HUES6 (cell line): Measurements from ENCODE around the gene VPS52.
"Not testable (repeated sequence)": the region's sequence is repeated elsewhere in the genome, so short reads cannot be mapped to it uniquely, and the experiment has no call there.

Experiments used
- H3K27ac ChIP-seq: 2 replicates; pipeline ENCODE4 v1.7.0; 2013; ENCODE audit warnings: low read depth, mild to moderate bottlenecking, low read length, inconsistent platforms
- H3K27me3 ChIP-seq: 2 replicates; pipeline ENCODE4 v1.6.1; 2013; ENCODE audit warnings: low read length; ENCODE audit not compliant: control insufficient read depth, insufficient read depth
- H3K36me3 ChIP-seq: 2 replicates; pipeline ENCODE4 v1.6.1; 2013; ENCODE audit warnings: low read length; ENCODE audit not compliant: control insufficient read depth, insufficient read depth
- H3K4me1 ChIP-seq: 2 replicates; pipeline ENCODE4 v1.6.1; 2013; ENCODE audit warnings: low read length; ENCODE audit not compliant: control insufficient read depth, insufficient read depth
- H3K4me3 ChIP-seq: 2 replicates; pipeline ENCODE4 v1.5.1; 2013; ENCODE audit warnings: low read depth, low read length
- H3K9ac ChIP-seq: one replicate; pipeline ENCODE4 v1.6.1; 2013; ENCODE audit warnings: mild to moderate bottlenecking, low read length
- H3K9me3 ChIP-seq: 2 replicates; pipeline ENCODE4 v1.6.1; 2013; ENCODE audit warnings: low read depth, low read length; ENCODE audit not compliant: control insufficient read depth, insufficient read depth

The VPS52 gene

DNA sequence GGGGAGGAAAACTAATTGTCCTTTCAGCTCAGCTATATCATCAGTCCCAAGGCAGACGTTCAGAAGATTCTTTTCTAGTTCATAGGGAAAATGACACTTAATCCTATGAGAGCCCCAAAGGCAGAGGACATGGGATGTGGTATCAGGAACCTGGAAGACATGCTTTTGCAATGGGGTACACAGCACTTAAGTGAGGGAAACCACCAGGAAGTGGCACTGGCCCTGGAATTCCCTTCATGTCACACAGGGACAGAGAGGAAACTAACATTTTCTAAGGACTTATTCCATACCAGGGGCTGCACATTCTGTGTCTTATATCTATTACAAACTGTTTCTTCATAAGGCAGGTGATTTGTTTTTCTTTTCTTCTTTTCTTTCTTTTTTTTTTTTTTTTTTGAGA lies 28.2 kb downstream of the VPS52 start:
- H3K36me3 ChIP-seq, result no peaks in the 10 kb centered on the region
- H3K27ac ChIP-seq, result no peak overlapping the region
- H3K4me1 ChIP-seq, result peaks cover 4% of the 10 kb centered on the region
- peaks cover 36% of the 10 kb centered on the region for H3K27me3 ChIP-seq
- no peak overlapping the region for H3K4me3 ChIP-seq
- no peak overlapping the region for H3K9ac ChIP-seq
- H3K9me3 ChIP-seq, result no peaks in the 10 kb centered on the region

- Histone ChIP-seq H3K4me1 (no peaks in the 10 kb centered on the region), H3K4me3 (no peak overlapping the region), H3K9ac (no peak overlapping the region), H3K9me3 (no peaks in the 10 kb centered on the region), H3K27me3 (peaks cover 25% of the 10 kb centered on the region), H3K27ac (no peak overlapping the region), H3K36me3 (no peaks in the 10 kb centered on the region)
These were observed 29.7 kb downstream of the VPS52 start for GRCh38 chr6:33241968-33242367.

GRCh38 chr6:33237741-33238140 lies 33.9 kb downstream of the VPS52 start:
- Histone ChIP-seq H3K4me1 (peaks cover 13% of the 10 kb centered on the region), H3K9me3 (no peaks in the 10 kb centered on the region), H3K4me3 (no peak overlapping the region), H3K36me3 (no peaks in the 10 kb centered on the region), H3K27ac (no peak overlapping the region), H3K9ac (no peak overlapping the region), H3K27me3 (peaks cover 6% of the 10 kb centered on the region)

DNA sequence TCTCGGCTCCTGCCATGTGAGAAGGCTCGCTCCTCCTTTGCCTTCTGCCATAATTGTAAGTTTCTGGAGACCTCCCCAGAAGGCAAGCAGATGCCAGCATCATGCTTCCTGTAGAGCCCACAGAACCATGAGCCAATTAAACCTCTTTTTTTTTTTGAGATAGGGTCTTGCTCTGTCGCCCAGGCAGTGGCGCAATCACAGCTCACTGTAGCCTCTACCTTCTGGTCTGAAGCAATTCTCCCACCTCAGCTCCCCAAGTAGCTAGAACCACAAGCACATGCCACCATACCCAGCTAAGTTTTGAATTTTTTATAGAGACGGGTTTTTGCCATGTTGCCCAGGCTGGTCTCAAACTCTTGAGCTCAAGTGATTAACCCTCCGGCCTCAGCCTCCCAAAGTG lies 34.8 kb downstream of the VPS52 start:
- Histone ChIP-seq H3K9me3 (no peaks in the 10 kb centered on the region), H3K36me3 (no peaks in the 10 kb centered on the region), H3K4me3 (no peak overlapping the region), H3K9ac (no peak overlapping the region), H3K27me3 (peaks cover 1% of the 10 kb centered on the region), H3K4me1 (peaks cover 13% of the 10 kb centered on the region), H3K27ac (no peak overlapping the region)

GRCh38 chr6:33236328-33236727 lies 35.3 kb downstream of the VPS52 start:
- Histone ChIP-seq H3K4me1 (peaks cover 13% of the 10 kb centered on the region), H3K36me3 (no peaks in the 10 kb centered on the region), H3K27ac (no peak overlapping the region), H3K9me3 (no peaks in the 10 kb centered on the region), H3K27me3 (no peaks in the 10 kb centered on the region; the same call in 1 of the 2 replicates), H3K9ac (no peak overlapping the region), H3K4me3 (no peak overlapping the region)

DNA sequence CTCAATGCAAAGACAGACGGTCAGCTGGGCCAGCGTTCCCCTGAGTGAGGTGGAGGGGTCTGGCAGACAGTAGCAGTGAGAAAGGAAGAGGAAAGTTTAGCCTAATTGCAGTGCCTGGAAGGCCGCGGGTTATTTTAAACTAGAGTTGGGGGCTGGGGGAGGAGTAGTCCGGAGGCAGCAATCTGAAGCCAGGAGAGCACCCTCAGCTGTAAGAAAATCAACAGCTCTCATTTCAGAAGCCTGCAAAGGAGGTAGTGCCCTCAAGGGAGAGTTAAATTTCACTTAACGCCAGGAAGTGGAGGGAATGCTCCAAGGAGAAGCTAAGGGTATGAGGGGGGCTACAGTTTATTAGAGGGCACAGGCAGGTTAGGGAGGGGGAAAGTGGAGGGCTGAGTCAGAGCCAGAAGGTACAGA lies 36.4 kb downstream of the VPS52 start:
- no peaks in the 10 kb centered on the region; the same call in 1 of the 2 replicates for H3K27me3 ChIP-seq
- H3K9ac ChIP-seq, result no peak overlapping the region
- H3K36me3 ChIP-seq, result no peaks in the 10 kb centered on the region
- H3K9me3 ChIP-seq, result no peaks in the 10 kb centered on the region
- no peak overlapping the region for H3K27ac ChIP-seq
- H3K4me3 ChIP-seq, result no peak overlapping the region
- peaks cover 13% of the 10 kb centered on the region for H3K4me1 ChIP-seq

DNA sequence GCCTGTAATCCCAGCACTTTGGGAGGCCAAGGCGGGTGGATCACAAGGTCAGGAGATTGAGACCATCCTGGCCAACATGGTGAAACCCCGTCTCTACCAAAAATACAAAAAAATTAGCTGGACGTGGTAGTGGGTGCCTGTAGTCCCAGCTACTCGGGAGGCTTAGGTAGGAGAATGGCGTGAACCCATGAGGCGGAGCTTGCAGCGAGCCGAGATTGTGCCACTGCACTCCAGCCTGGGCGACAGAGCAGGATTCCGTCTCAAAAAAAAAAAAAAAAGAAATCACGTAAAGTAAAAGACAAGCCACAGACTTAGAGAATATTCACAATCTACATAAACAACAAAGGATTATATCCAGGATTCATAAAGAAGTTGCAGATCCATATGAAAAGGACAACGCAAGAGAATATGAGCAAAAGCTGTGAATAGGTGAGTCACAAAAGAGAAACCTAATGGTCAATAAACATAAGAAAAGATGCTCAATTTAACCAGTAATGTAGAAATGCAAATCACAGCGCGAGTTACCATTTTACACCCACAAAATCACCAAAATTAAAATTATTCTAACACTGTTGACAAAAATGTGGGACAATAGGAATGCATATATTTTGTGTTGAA lies 45.1 kb downstream of the VPS52 start:
- Histone ChIP-seq H3K27ac (peak overlapping the region; percentile 74), H3K4me3 (peak overlapping the region; percentile 48), H3K4me1 (peaks cover 16% of the 10 kb centered on the region)
- H3K9ac ChIP-seq, H3K36me3 ChIP-seq, H3K9me3 ChIP-seq, H3K27me3 ChIP-seq: not testable (repeated sequence)

DNA sequence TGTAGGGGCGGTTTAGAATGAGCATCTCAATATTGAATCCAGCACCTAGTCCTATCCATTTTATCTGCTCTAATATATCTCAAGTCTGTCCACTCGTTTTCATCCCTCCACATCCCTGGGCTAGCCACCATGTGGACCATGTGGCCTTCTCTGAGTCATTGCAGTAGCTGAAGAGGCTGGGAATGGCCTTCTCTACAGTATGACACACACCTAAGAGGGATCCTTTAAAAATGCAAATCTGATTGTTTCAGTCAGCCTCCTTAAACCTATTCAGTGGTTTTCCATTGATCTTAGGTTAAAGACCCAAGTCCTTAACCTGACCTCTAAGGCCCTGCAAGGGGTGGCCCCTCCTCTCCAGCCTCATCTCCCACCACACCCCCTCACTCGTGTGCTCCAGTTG lies 54.0 kb downstream of the VPS52 start:
- Histone ChIP-seq H3K4me3 (no peak overlapping the region), H3K9me3 (no peaks in the 10 kb centered on the region), H3K9ac (no peak overlapping the region), H3K27me3 (peaks cover 91% of the 10 kb centered on the region), H3K36me3 (no peaks in the 10 kb centered on the region), H3K4me1 (peaks cover 37% of the 10 kb centered on the region), H3K27ac (no peak overlapping the region)

GRCh38 chr6:33217246-33217645 lies 54.4 kb downstream of the VPS52 start:
- H3K9ac ChIP-seq, result no peak overlapping the region
- H3K27me3 ChIP-seq, result peaks cover 91% of the 10 kb centered on the region
- no peaks in the 10 kb centered on the region for H3K9me3 ChIP-seq
- H3K36me3 ChIP-seq, result no peaks in the 10 kb centered on the region
- H3K4me3 ChIP-seq, result no peak overlapping the region
- H3K27ac ChIP-seq, result no peak overlapping the region
- H3K4me1 ChIP-seq, result peaks cover 42% of the 10 kb centered on the region

GRCh38 chr6:33216117-33216649 lies 55.5 kb downstream of the VPS52 start:
- no peaks in the 10 kb centered on the region for H3K36me3 ChIP-seq
- H3K4me3 ChIP-seq, result no peak overlapping the region
- H3K27ac ChIP-seq, result no peak overlapping the region
- no peak overlapping the region for H3K9ac ChIP-seq
- peaks cover 51% of the 10 kb centered on the region for H3K4me1 ChIP-seq
- H3K9me3 ChIP-seq, result no peaks in the 10 kb centered on the region
- peaks cover 94% of the 10 kb centered on the region for H3K27me3 ChIP-seq

DNA sequence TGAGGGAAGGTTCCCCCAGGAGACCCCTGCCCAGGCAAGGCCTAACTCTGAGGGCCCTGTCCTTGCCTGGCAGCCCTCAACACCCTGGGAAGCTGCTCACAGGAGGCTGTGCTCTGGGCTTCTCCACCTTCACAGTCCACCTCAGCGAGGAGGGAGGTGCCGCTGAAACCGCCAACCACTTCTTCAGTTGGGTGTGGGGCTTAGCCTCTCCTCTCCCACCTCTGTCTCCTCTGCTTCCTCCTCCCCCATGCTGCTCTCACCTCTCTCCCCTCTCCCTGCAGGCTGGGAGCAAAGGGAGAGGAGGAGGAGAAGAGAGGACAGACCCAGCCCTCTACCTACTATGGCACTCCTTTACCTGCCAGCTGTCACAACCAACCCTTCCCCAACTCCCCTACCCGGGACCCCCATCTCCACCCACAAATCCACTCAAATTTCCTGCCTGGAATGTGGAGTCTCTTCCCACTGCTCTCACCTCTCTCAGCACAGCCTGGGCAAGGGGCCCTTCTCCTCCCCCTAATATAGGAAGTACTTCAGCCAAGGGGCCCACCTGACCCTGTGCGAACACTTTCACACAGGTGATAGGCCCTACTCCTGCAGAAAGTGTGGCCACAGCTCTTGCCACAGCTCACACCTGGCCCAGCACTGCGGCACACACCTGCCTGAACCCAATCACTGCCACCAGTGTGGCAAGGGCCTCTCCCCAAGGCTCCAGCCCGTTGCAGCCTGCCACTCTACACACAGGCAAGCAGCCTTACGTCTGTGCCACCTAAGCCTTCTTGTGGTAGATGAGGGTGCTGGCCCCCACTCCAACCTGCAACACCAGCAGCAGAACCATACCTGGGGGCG lies 56.2 kb downstream of the VPS52 start:
- Histone ChIP-seq H3K9ac (no peak overlapping the region), H3K9me3 (no peaks in the 10 kb centered on the region), H3K27me3 (peaks cover 96% of the 10 kb centered on the region), H3K4me1 (peaks cover 51% of the 10 kb centered on the region), H3K4me3 (no peak overlapping the region), H3K36me3 (peaks cover 4% of the 10 kb centered on the region; the same call in 1 of the 2 replicates), H3K27ac (no peak overlapping the region)
